GM12878 (cell line): ENCODE data around the gene NUDT6.

Source experiments
- EP300 ChIP-seq, 2 experiments: fragments of 150-350 bp in 1 of 2; IDR thresholded peaks; 2 replicates each; pipeline ENCODE4 v1.6.1; 2011 to 2012; ENCODE audit warnings: low read depth in 2 of 2, low read length in 2 of 2, borderline replicate concordance in 1 of 2, improper control_type of control experiment in 1 of 2, inconsistent platforms in 1 of 2; ENCODE audit not compliant: control insufficient read depth in 1 of 2
- FOXK2 ChIP-seq: fragments of 450-650 bp; IDR thresholded peaks from 2 replicates; pipeline ENCODE4 v1.6.1; 2017; ENCODE audit warnings: mild to moderate bottlenecking, moderate library complexity
- MAX ChIP-seq: IDR thresholded peaks from 2 replicates; pipeline ENCODE4 v1.6.1; 2012; ENCODE audit warnings: low read depth, low read length, improper control_type of control experiment
- POLR2A ChIP-seq: IDR thresholded peaks from 2 replicates; pipeline ENCODE4 v1.6.1; 2011; ENCODE audit warnings: low read depth, mild to moderate bottlenecking, low read length
- TBL1XR1 ChIP-seq: IDR thresholded peaks from 2 replicates; pipeline ENCODE4 v1.6.1; 2012; ENCODE audit warnings: low read depth, low read length, improper control_type of control experiment
- TF ChIP-seq, protein P1 (sequence below), 3 experiments: IDR thresholded peaks in 2 of 3; conservative IDR thresholded peaks in 1 of 3; 2 replicates each; pipeline ENCODE4 v1.5.1; 2011; ENCODE audit warnings: low read depth in 3 of 3, low read length in 3 of 3, mild to moderate bottlenecking in 3 of 3, control low read depth in 2 of 3, moderate library complexity in 2 of 3, inconsistent platforms in 1 of 3, mixed read lengths in 1 of 3; ENCODE audit not compliant: control insufficient read depth in 2 of 3, insufficient read depth in 1 of 3; ENCODE audit errors: extremely low read depth in 1 of 3

DNA sequence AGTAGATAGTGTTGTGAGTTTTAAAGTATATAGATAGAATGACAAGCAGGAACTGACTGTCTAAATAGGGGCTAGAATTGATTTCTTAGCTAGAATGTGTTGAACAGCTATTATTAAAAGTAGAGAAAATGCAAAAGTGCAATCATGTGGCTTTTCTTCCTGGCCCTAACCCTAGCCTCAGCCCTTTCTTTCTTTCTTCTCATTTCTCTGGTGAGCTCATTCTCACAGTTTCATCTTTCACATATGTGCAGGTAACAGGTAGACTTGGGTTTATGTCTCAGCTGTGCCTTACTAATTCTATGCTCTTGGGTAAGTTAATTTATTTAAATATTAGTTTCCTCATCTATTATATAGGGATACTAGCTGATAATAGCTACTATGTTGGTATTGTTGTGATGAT lies 70.8 kb downstream of the NUDT6 start:
- TF ChIP-seq FOXK2 (no peak), TBL1XR1 (no peak), EP300 (IDR thresholded peaks at IDR 0.05; ENCODE audit: borderline replicate concordance in 1 of 2, control insufficient read depth in 1 of 2, low read depth in 2 of 2, low read length in 2 of 2) (no peak), POLR2A (no peak), MAX (no peak)
- TF ChIP-seq, protein P1, sequence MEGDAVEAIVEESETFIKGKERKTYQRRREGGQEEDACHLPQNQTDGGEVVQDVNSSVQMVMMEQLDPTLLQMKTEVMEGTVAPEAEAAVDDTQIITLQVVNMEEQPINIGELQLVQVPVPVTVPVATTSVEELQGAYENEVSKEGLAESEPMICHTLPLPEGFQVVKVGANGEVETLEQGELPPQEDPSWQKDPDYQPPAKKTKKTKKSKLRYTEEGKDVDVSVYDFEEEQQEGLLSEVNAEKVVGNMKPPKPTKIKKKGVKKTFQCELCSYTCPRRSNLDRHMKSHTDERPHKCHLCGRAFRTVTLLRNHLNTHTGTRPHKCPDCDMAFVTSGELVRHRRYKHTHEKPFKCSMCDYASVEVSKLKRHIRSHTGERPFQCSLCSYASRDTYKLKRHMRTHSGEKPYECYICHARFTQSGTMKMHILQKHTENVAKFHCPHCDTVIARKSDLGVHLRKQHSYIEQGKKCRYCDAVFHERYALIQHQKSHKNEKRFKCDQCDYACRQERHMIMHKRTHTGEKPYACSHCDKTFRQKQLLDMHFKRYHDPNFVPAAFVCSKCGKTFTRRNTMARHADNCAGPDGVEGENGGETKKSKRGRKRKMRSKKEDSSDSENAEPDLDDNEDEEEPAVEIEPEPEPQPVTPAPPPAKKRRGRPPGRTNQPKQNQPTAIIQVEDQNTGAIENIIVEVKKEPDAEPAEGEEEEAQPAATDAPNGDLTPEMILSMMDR (IDR thresholded peaks at IDR 0.05 in 2 of 3, conservative IDR thresholded peaks at IDR 0.05 in 1 of 3; ENCODE audit: control insufficient read depth in 2 of 3, extremely low read depth in 1 of 3, insufficient read depth in 1 of 3, low read depth in 3 of 3, low read length in 3 of 3) = no peak
